GM12874 (cell line): ENCODE results near the gene GHDC.

Experiments used
- CTCF ChIP-seq: IDR thresholded peaks from 2 replicates; pipeline ENCODE4 v1.5.1; 2011; ENCODE audit warnings: low read depth, mild to moderate bottlenecking, control low read depth, low read length, moderate library complexity; ENCODE audit not compliant: insufficient read depth

GHDC gene

DNA sequence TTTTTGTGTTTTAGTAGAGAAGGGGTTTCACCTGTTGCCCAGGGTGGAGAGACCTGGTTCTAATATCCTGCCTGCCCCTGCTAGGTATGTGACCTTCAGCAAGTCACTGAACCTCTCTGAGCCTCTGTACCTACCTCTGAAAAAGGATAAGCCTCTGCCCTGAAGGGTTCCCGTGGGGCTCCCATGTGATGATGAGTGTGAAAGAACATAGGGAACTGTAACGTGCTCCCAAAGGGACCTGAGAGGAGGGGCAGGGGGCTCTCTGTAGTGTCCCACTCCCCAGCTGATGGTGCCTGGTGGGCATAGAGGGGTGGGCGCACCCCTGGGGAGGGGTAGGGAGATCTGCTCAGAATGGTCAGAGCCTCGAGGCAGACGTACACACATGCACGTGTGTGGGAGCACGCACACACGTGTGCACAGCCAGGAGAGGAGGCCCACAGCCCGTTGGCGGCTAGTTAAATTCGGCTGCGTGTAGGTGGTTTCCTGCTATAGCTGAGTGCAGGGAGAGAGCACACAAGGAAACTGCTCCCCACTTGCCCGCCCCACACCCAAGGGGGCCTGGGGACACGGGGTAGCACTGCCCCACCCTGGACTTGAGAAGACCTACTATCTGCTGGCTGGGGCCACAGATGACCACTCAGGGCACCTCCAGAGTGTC is 20.0 kb downstream of the GHDC start:
- TF ChIP-seq CTCF = no peak

GRCh38 chr17:42171831-42172230 is 22.5 kb downstream of the GHDC start:
- TF ChIP-seq CTCF = no peak

- TF ChIP-seq CTCF = no peak
Measured at GRCh38 chr17:42169351-42169750, 24.9 kb downstream of the GHDC start.

DNA sequence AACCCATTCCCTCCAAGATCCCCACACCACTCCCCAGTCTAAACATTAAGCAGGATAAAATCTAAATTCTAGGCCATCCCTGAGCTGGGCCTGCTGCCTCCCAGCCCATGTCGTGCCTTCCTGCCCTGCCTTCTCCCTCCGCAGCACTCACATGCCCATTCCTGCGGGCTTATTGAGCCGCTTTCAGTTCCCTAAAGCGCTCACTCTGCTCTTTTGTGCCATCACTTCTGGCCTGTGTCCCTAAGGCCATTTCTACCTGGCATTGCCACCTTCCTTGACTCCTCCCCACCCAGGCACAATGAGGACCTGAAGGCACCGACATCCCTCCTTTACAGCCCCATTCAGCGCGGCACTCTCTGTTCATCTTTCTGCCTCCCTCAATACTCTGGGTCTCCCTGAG is 26.5 kb downstream of the GHDC start:
- TF ChIP-seq CTCF = no peak

DNA sequence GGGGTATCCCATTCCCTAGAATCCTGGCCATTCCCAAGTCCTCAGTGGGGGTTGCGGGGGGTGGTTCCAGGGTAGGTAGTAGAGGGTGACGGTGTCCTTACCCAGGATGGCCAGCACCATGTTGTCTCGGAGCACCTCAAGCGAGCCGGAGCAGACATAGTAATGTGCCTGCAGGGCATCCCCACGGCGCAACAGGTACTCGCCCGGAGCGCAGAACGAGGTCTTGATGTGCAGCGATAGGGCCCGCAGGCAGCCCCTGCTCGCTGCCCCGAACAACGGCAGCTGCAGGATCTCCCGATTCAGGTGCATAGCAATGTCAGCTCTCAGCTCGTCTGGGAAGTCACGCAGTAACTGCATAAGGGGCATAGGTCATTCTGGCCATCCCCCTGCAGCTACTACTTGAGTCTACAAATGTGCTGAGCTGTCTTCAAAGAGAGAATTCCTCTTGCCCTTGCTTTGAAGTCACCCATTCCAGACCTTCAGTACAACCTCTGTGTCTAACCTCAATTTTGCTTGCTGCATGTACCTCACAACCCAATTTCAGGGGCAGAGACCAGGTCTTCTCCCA is 28.0 kb downstream of the GHDC start:
- TF ChIP-seq CTCF = no peak

GRCh38 chr17:42165751-42166150 is 28.5 kb downstream of the GHDC start:
- TF ChIP-seq CTCF = no peak

- TF ChIP-seq CTCF = no peak
Measured at GRCh38 chr17:42163696-42164407, 30.4 kb downstream of the GHDC start.
